Measurements from ENCODE around the gene BICD2. TPM values are rescaled to one million over a fixed set of nuclear protein-coding genes. Genes with fewer than 3 reads are reported as not detected.

Gene BICD2
- total RNA-seq, 1 donor from 2014 or later = 29.4 TPM

DNA sequence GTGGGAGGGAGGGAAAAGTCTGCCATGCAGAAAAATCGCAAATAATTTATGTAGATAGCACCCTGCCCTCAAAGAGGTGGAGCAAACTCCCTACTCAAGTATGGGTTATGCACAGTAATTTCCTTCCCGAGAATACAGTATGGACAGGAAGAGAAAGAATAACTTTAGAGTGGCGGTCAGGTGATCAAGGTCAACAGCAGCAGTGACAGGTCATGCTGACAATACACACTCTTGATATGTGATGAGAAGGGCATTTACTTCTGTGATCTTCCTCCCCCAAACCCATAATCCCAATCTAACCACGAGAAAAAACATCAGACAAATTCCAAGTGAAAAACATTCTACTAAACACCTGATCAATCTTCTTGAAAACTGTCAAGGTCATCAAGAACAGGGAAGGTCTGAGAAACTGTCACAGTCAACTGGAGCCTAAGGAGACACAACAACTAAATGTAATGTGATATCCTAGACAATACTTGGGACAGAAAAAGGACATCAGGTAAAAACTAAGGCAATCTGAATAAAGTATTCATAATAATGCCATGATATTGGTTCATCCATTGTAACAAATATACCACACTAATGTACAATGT is 11.7 kb downstream of the BICD2 start:
- peaks cover 6% of the 10 kb centered on the region for H3K36me3 Mint-ChIP-seq (ENCODE audit: low read depth)
- no peaks in the 10 kb centered on the region for H3K27me3 Mint-ChIP-seq (ENCODE audit: insufficient read depth)
- intact Hi-C loops (cut with micrococcal nuclease) = no loop called here
- no peak overlapping the region for H3K4me3 Mint-ChIP-seq
- no peak overlapping the region for H3K27ac Mint-ChIP-seq
- no peak for DNase-seq (ENCODE audit: low spot score)
- H3K9me3 Mint-ChIP-seq = no peaks in the 10 kb centered on the region
- peaks cover 15% of the 10 kb centered on the region for H3K4me1 Mint-ChIP-seq (ENCODE audit: low read depth)

DNA sequence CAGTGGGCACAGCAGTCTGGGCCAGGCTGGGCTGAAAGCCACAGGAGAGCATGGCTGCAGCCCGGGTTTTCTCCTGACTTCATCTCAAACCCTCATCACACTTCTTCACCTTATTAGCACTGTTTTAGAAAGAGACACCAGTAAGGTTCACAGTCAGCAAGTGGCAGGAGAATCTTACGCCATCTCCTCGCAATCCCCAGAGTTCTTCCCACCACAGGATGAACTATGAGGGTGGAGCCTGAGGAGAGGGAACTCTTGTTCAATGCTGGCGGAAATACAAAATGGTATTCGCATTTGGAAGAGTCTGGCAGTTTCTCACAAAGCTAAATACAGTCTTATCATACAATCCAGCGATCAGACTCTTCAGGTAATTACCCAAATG is 14.7 kb downstream of the BICD2 start:
- H3K9me3 Mint-ChIP-seq = no peaks in the 10 kb centered on the region
- H3K4me1 Mint-ChIP-seq (ENCODE audit: low read depth) = peaks cover 28% of the 10 kb centered on the region
- no peaks in the 10 kb centered on the region for H3K27me3 Mint-ChIP-seq (ENCODE audit: insufficient read depth)
- H3K27ac Mint-ChIP-seq = no peak overlapping the region
- intact Hi-C loops (cut with micrococcal nuclease) = no loop called here
- peaks cover 2% of the 10 kb centered on the region for H3K36me3 Mint-ChIP-seq (ENCODE audit: low read depth)
- H3K4me3 Mint-ChIP-seq = no peak overlapping the region
- DNase-seq (ENCODE audit: low spot score) = no peak

DNA sequence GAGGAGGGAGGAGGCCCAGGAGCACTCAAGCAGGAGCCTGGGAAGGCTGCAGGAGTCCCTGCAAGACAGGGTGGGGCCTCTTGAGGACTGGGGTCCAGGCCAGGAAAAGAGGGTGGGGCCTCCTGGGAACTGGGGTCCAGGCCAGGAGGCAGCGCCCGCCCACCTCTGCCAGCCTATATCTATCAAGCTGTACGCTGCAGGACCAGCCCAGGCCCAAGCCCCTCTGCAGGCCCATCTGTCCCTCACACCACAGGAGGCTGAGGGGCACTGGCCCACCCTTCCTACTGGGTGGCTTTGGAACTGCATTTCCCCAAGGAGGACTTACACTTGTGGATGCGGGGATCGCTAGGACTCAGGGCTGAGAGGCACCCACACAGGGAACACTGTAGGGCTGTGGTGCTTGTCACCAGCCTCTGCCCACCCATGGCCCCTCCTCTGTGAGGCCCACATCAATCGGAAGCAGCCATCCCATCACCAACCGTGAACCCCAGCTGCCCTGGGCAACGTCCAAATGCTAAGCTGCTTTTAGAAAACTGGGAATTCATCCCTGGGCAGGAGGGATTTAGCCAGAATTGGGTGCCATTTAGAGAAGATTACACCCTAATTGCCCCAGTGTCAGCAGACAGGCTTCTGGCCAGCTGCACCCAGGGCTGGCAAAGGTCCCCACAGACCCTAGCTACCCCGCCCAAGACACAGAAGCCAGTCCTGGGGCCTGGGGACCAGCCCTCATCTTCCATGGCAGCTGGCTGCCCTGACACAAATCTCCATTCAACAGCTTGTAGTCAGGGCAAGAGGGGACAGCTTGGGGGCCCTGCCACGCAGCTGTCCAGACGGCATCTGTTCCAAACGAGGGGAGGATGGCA is 15.3 kb downstream of the BICD2 start:
- Mint-ChIP-seq H3K4me3 (no peak overlapping the region), H3K36me3 (ENCODE audit: low read depth) (peaks cover 2% of the 10 kb centered on the region), H3K27ac (no peak overlapping the region), H3K4me1 (ENCODE audit: low read depth) (peaks cover 30% of the 10 kb centered on the region), H3K9me3 (no peaks in the 10 kb centered on the region), H3K27me3 (ENCODE audit: insufficient read depth) (no peaks in the 10 kb centered on the region)
- intact Hi-C loops (cut with micrococcal nuclease) = no loop called here
- DNase-seq (ENCODE audit: low spot score) = no peak

DNA sequence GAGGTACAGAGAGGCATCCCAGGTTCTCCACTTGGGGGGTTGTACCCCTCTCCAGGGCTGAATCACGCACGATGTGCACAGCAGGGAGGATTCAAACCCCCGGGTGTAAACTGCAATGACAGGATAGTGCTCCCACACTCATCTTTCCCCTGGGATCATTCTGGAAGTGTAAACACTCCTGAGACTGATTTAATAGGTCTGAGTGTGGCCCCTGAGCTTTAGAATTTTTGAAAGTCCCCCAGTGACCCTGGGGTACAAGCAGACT is 16.5 kb downstream of the BICD2 start:
- intact Hi-C loops (cut with micrococcal nuclease) = no loop called here
- H3K9me3 Mint-ChIP-seq = no peaks in the 10 kb centered on the region
- DNase-seq (ENCODE audit: low spot score) = no peak

GRCh38 chr9:92747459-92748232 is 17.0 kb downstream of the BICD2 start:
- no peak for DNase-seq (ENCODE audit: low spot score)
- no peaks in the 10 kb centered on the region for H3K9me3 Mint-ChIP-seq
- H3K4me1 Mint-ChIP-seq (ENCODE audit: low read depth) = peaks cover 31% of the 10 kb centered on the region
- H3K27ac Mint-ChIP-seq = no peak overlapping the region
- no peaks in the 10 kb centered on the region for H3K27me3 Mint-ChIP-seq (ENCODE audit: insufficient read depth)
- no peak overlapping the region for H3K4me3 Mint-ChIP-seq
- peaks cover 2% of the 10 kb centered on the region for H3K36me3 Mint-ChIP-seq (ENCODE audit: low read depth)
- intact Hi-C loops (cut with micrococcal nuclease) = no loop called here

More for the DNA sequence above, 16.5 kb downstream of the BICD2 start:
- Mint-ChIP-seq H3K27me3 (ENCODE audit: insufficient read depth) (no peaks in the 10 kb centered on the region), H3K4me1 (ENCODE audit: low read depth) (peaks cover 37% of the 10 kb centered on the region), H3K27ac (no peak overlapping the region), H3K4me3 (no peak overlapping the region), H3K36me3 (ENCODE audit: low read depth) (peaks cover 2% of the 10 kb centered on the region)

DNA sequence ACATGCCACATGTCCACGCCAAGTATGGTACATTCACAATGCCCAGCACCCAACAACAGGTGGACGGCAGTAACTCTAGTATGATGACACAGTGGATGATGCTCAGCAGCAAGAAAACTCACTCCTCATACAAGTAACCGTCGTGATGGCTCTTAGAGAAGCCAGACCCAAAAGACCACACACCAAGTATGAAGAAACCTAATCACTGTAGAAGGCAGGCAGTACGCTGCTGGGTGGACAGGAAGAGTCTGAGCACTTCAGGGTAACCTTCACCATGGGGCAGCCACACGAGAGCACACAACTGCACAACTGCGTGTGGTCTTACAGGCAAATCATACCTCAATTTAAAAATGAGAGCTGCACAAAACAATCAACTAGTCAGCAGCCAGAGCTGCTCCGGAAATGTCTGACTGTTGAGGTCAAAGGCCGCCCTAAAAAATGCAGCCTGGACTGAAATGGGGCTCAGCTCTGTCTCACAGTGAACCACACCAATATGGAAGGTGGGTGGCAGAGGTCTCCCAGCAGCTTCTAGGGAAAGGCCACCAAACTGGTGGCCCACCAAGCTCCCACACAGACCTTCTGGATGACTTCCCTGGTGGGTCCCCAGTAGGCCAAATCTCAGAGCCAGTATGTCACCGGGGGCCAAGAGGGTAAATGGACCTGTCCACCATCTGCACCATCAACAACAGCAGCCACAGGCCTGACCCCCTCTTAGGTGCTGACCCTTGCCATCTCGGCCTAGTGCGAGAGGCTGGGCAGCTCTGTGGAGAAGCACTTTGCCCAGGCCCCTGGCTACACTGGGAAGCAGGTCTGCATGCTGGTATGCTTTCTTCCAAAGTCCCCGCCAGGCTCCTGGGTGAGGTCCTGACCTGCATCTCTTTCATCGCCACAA is 17.8 kb downstream of the BICD2 start:
- H3K27me3 Mint-ChIP-seq (ENCODE audit: insufficient read depth) = no peaks in the 10 kb centered on the region
- H3K9me3 Mint-ChIP-seq = no peaks in the 10 kb centered on the region
- no peak overlapping the region for H3K27ac Mint-ChIP-seq
- peaks cover 23% of the 10 kb centered on the region for H3K4me1 Mint-ChIP-seq (ENCODE audit: low read depth)
- intact Hi-C loops (cut with micrococcal nuclease) = no loop called here
- no peak for DNase-seq (ENCODE audit: low spot score)
- H3K36me3 Mint-ChIP-seq (ENCODE audit: low read depth) = no peaks in the 10 kb centered on the region
- no peak overlapping the region for H3K4me3 Mint-ChIP-seq

DNA sequence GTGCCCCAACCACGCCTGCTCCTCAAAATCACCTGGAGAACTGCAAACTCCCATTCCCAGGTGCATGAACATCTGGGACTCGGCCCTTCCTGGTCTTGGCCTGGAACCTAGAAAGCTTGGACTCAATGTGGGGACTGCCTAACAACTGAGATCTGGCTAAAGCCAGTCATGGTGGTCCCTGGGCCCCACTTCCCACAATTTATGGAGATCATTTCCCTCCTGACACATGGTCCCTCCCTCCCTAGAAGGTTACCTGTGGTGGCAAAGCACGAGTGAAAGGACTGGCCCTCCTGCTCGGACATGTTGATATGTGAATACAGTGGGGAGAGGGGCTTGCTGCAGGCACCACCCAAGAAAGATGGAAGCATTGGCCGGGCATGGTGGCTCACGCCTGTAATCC is 18.8 kb downstream of the BICD2 start:
- DNase-seq (ENCODE audit: low spot score) = no peak
- Mint-ChIP-seq H3K36me3 (ENCODE audit: low read depth) (no peaks in the 10 kb centered on the region), H3K4me3 (no peak overlapping the region), H3K27ac (no peak overlapping the region), H3K9me3 (no peaks in the 10 kb centered on the region), H3K4me1 (ENCODE audit: low read depth) (peaks cover 23% of the 10 kb centered on the region), H3K27me3 (ENCODE audit: insufficient read depth) (no peaks in the 10 kb centered on the region)
- intact Hi-C loops (cut with micrococcal nuclease) = no loop called here

DNA sequence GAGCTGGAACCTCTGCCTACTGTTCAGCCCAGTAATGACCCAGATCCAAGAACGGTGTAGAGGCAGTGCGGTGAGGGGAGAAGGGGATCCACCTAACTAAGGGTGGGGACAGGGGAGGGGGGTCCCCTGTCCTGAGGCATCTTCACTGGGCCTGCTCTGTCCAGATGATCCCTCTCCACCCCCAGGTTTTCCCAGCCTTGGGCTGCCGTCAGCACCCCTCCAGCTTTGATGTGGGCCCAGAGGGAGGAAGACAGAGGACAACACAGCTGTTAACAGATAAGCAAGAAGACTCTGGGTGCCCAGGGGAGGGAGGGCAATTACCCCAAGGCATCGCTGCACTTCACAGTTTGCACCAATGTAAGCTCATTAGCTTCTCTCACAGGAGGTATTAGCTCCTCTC is 19.3 kb downstream of the BICD2 start:
- Mint-ChIP-seq H3K4me3 (no peak overlapping the region), H3K27me3 (ENCODE audit: insufficient read depth) (no peaks in the 10 kb centered on the region), H3K9me3 (no peaks in the 10 kb centered on the region), H3K36me3 (ENCODE audit: low read depth) (no peaks in the 10 kb centered on the region), H3K27ac (no peak overlapping the region), H3K4me1 (ENCODE audit: low read depth) (peaks cover 26% of the 10 kb centered on the region)
- intact Hi-C loops (cut with micrococcal nuclease) = no loop called here
- no peak for DNase-seq (ENCODE audit: low spot score)

DNA sequence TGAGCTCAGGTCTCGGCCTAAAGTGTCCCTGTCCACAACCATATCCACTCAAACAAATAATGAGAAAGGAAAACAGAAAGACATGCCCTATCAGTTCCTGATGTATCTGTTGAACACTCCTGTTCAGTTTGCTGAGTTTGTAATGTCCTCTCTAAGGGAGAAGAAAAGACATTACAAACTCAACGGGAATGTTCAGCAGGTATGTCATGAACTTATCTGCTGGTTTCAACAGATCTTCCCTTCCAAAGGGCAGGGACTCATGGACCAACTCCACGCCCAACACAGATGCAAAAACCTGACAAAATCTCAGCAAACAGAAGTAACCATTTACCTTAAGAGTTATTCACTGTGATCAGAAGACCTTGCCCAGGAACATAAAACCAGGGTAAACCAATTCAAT is 23.7 kb downstream of the BICD2 start:
- intact Hi-C loops (cut with micrococcal nuclease) = no loop called here
- H3K27ac Mint-ChIP-seq = no peak overlapping the region
- no peak for DNase-seq (ENCODE audit: low spot score)
- no peaks in the 10 kb centered on the region for H3K36me3 Mint-ChIP-seq (ENCODE audit: low read depth)
- peaks cover 45% of the 10 kb centered on the region for H3K4me1 Mint-ChIP-seq (ENCODE audit: low read depth)
- no peak overlapping the region for H3K4me3 Mint-ChIP-seq
- H3K9me3 Mint-ChIP-seq = no peaks in the 10 kb centered on the region
- H3K27me3 Mint-ChIP-seq (ENCODE audit: insufficient read depth) = no peaks in the 10 kb centered on the region

DNA sequence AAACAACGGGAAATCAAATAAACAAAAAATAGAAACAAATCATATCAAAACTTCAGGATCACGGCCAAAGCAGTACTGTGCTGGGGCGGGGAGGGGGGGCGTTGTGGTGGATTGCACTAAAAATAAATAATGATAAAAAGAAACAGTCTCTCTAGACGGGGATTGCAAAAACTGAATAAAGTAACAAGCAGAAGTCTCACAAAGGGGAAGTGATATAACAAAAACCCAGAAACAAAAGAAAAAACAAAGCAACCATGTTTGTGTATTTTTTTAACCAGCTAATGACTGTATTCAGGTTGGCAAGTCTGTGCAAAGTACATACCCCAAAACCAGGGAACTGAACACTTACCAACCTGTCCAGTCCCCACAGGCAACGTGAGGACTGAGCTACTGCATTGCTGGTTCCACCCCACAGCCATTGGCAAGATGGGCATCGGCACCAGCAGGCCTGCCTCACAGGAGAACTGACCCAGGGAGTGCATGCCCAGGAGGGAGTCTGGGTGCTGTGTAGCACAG is 24.1 kb downstream of the BICD2 start:
- H3K27ac Mint-ChIP-seq = no peak overlapping the region
- intact Hi-C loops (cut with micrococcal nuclease) = no loop called here
- peaks cover 47% of the 10 kb centered on the region for H3K4me1 Mint-ChIP-seq (ENCODE audit: low read depth)
- no peaks in the 10 kb centered on the region for H3K27me3 Mint-ChIP-seq (ENCODE audit: insufficient read depth)
- H3K9me3 Mint-ChIP-seq = no peaks in the 10 kb centered on the region
- no peaks in the 10 kb centered on the region for H3K36me3 Mint-ChIP-seq (ENCODE audit: low read depth)
- no peak for DNase-seq (ENCODE audit: low spot score)
- no peak overlapping the region for H3K4me3 Mint-ChIP-seq

- H3K9me3 Mint-ChIP-seq = no peaks in the 10 kb centered on the region
- no peak overlapping the region for H3K4me3 Mint-ChIP-seq
- no peak for DNase-seq (ENCODE audit: low spot score)
- H3K27ac Mint-ChIP-seq = no peak overlapping the region
- no peaks in the 10 kb centered on the region for H3K36me3 Mint-ChIP-seq (ENCODE audit: low read depth)
- H3K4me1 Mint-ChIP-seq (ENCODE audit: low read depth) = peaks cover 42% of the 10 kb centered on the region
- no peaks in the 10 kb centered on the region for H3K27me3 Mint-ChIP-seq (ENCODE audit: insufficient read depth)
- intact Hi-C loops (cut with micrococcal nuclease) = no loop called here
Measured at GRCh38 chr9:92740009-92740408, 24.6 kb downstream of the BICD2 start.

GRCh38 chr9:92739346-92739970 is 25.2 kb downstream of the BICD2 start:
- no peaks in the 10 kb centered on the region for H3K27me3 Mint-ChIP-seq (ENCODE audit: insufficient read depth)
- peaks cover 39% of the 10 kb centered on the region for H3K4me1 Mint-ChIP-seq (ENCODE audit: low read depth)
- DNase-seq (ENCODE audit: low spot score) = no peak
- no peaks in the 10 kb centered on the region for H3K36me3 Mint-ChIP-seq (ENCODE audit: low read depth)
- no peak overlapping the region for H3K4me3 Mint-ChIP-seq
- H3K9me3 Mint-ChIP-seq = no peaks in the 10 kb centered on the region
- no peak overlapping the region for H3K27ac Mint-ChIP-seq
- intact Hi-C loops (cut with micrococcal nuclease) = no loop called here

All from activated T-helper 1 cell treated with anti-CD3 and anti-CD28 coated beads, Interleukin-12 subunit alpha, Interleukin-12 subunit beta, Interleukin-2, Interleukin-4 antibody, amounts not matched to agents 30 ng/mL and 10 ng/mL and 1 ng/mL, durations not matched to agents 14 hours and 24 hours and 36 hours (primary cell).